Fibroblast of lung (primary cell): ENCODE data around the gene HS3ST6. TPM values are rescaled to one million over a fixed set of nuclear protein-coding genes. Genes with fewer than 3 reads are reported as not detected.

Experiments
- DNase-seq, 2 donors: peaks; one replicate each; pipeline versions ENCODE4 v3.0.0 to v3.0.0-alpha.2; 2010; ENCODE audit warnings: low read depth in 2 of 2
- H2AFZ ChIP-seq: 2 replicates; pipeline ENCODE4 v1.5.1; 2012; ENCODE audit warnings: low read length, control low read depth, inconsistent platforms
- H3K27ac ChIP-seq: 2 replicates; pipeline ENCODE4 v1.5.1; 2011; ENCODE audit warnings: low read length, control low read depth; ENCODE audit not compliant: insufficient read depth
- H3K27me3 ChIP-seq: 2 replicates; pipeline ENCODE4 v1.5.1; 2011; ENCODE audit warnings: mild to moderate bottlenecking, low read length; ENCODE audit not compliant: control insufficient read depth, insufficient read depth
- H3K36me3 ChIP-seq: 2 replicates; pipeline ENCODE4 v1.5.1; 2011; ENCODE audit warnings: low read length; ENCODE audit not compliant: control insufficient read depth, insufficient read depth
- H3K4me1 ChIP-seq: 2 replicates; pipeline ENCODE4 v1.5.1; 2011; ENCODE audit warnings: low read length; ENCODE audit not compliant: control insufficient read depth, insufficient read depth; ENCODE audit errors: extremely low read depth
- H3K4me2 ChIP-seq: 2 replicates; pipeline ENCODE4 v1.5.1; 2011; ENCODE audit warnings: low read length, control low read depth; ENCODE audit not compliant: insufficient read depth; ENCODE audit errors: extremely low read depth
- H3K4me3 ChIP-seq, 4 experiments: fragments of 200-600 bp in 1 of 4; sonication (generic) in 1 of 4; replicated peaks in 1 of 4; 2 replicates each; pipeline ENCODE4 v1.5.1; 2011 to 2016; ENCODE audit warnings: low read length in 4 of 4, low read depth in 3 of 4, mild to moderate bottlenecking in 3 of 4, control low read depth in 2 of 4, inconsistent platforms in 1 of 4, mixed read lengths in 1 of 4; ENCODE audit not compliant: insufficient read depth in 1 of 4; ENCODE audit errors: control extremely low read depth in 1 of 4
- H3K79me2 ChIP-seq: 2 replicates; pipeline ENCODE4 v1.5.1; 2012; ENCODE audit warnings: mild to moderate bottlenecking, low read length, inconsistent platforms; ENCODE audit not compliant: control insufficient read depth, insufficient read depth
- H3K9ac ChIP-seq: 2 replicates; pipeline ENCODE4 v1.5.1; 2011; ENCODE audit warnings: mild to moderate bottlenecking, low read length, control low read depth; ENCODE audit not compliant: insufficient read depth
- H3K9me3 ChIP-seq: 2 replicates; pipeline ENCODE4 v1.5.1; 2012; ENCODE audit warnings: low read depth, low read length; ENCODE audit not compliant: control insufficient read depth, insufficient read depth
- H4K20me1 ChIP-seq: 2 replicates; pipeline ENCODE4 v1.5.1; 2011; ENCODE audit warnings: low read length; ENCODE audit not compliant: control insufficient read depth, insufficient read depth; ENCODE audit errors: extremely low read depth
- CTCF ChIP-seq, 2 donors: IDR thresholded peaks in 1 of 2; conservative IDR thresholded peaks in 1 of 2; 1 replicate in 1 of 2; 2 replicates in 1 of 2; pipeline ENCODE4 v1.5.1; 2011 to 2012; ENCODE audit warnings: low read length in 2 of 2, control low read depth in 1 of 2, inconsistent platforms in 1 of 2, low read depth in 1 of 2, mild to moderate bottlenecking in 1 of 2
- EZH2 ChIP-seq: IDR thresholded peaks from 2 replicates; pipeline ENCODE4 v1.5.1; 2012; ENCODE audit warnings: low read length, control low read depth, mild to moderate bottlenecking; ENCODE audit errors: missing control alignments
- polyA plus RNA-seq, 2 donors: library from polyadenylated mRNA; depleted of rRNA in 1 of 2; stranded (reverse) in 1 of 2; unstranded in 1 of 2; fragments of >200 nt; gene quantifications; 2 replicates each; pipeline ENCODE4 v1.2.1, GENCODE V29; 2011 to 2012; ENCODE audit warnings: missing spikeins in 1 of 2
- total RNA-seq: library from RNA; depleted of rRNA; stranded (reverse); fragments of >200 nt; gene quantifications from 2 replicates; pipeline ENCODE4 v1.2.1, GENCODE V29; 2014

HS3ST6 gene
- total and polyA plus RNA-seq, 2 donors (not counting 1 experiment from before 2014, with no cell fraction given), result not detected

GRCh38 chr16:1938316-1938715, 20.1 kb upstream of the HS3ST6 start:
- Histone ChIP-seq H3K4me1 (peaks cover 7% of the 10 kb centered on the region), H3K9me3 (no peaks in the 10 kb centered on the region), H3K36me3 (peaks cover 8% of the 10 kb centered on the region), H2AFZ (no peak overlapping the region), H3K27ac (no peak overlapping the region), H3K4me2 (no peak overlapping the region), H3K79me2 (no peaks in the 10 kb centered on the region), H3K9ac (no peak overlapping the region), H4K20me1 (no peaks in the 10 kb centered on the region), H3K27me3 (no peaks in the 10 kb centered on the region), H3K4me3 (no peak overlapping the region)
- TF ChIP-seq EZH2 (no peak), CTCF (conservative IDR thresholded peaks at IDR 0.05 in 1 of 2, IDR thresholded peaks at IDR 0.05 in 1 of 2; ENCODE audit: low read depth in 1 of 2, low read length in 2 of 2) (no peak)
- no peak for DNase-seq

GRCh38 chr16:1936945-1937479, 18.8 kb upstream of the HS3ST6 start:
- Histone ChIP-seq H2AFZ (no peak overlapping the region), H4K20me1 (no peaks in the 10 kb centered on the region), H3K4me3 (no peak overlapping the region), H3K9me3 (no peaks in the 10 kb centered on the region), H3K36me3 (peaks cover 8% of the 10 kb centered on the region), H3K4me1 (peaks cover 2% of the 10 kb centered on the region), H3K4me2 (no peak overlapping the region), H3K27ac (no peak overlapping the region), H3K27me3 (no peaks in the 10 kb centered on the region), H3K79me2 (no peaks in the 10 kb centered on the region), H3K9ac (no peak overlapping the region)
- DNase-seq, result no peak
- TF ChIP-seq CTCF (conservative IDR thresholded peaks at IDR 0.05 in 1 of 2, IDR thresholded peaks at IDR 0.05 in 1 of 2; ENCODE audit: low read depth in 1 of 2, low read length in 2 of 2), result no peak
- TF ChIP-seq EZH2, result no peak

- Histone ChIP-seq H4K20me1 (no peaks in the 10 kb centered on the region), H3K4me2 (no peak overlapping the region), H2AFZ (no peak overlapping the region), H3K27me3 (no peaks in the 10 kb centered on the region), H3K27ac (no peak overlapping the region), H3K9ac (no peak overlapping the region), H3K4me1 (no peaks in the 10 kb centered on the region), H3K4me3 (no peak overlapping the region), H3K79me2 (no peaks in the 10 kb centered on the region), H3K36me3 (no peaks in the 10 kb centered on the region), H3K9me3 (no peaks in the 10 kb centered on the region)
- DNase-seq, result no peak
- TF ChIP-seq CTCF (conservative IDR thresholded peaks at IDR 0.05 in 1 of 2, IDR thresholded peaks at IDR 0.05 in 1 of 2; ENCODE audit: low read depth in 1 of 2, low read length in 2 of 2), result no peak
- TF ChIP-seq EZH2, result no peak
Measured at GRCh38 chr16:1933097-1933661, 15.0 kb upstream of the HS3ST6 start.
